IMR-90 (cell line): Measurements from ENCODE around the gene JAGN1. TPM values are rescaled to one million over a fixed set of nuclear protein-coding genes. Genes with fewer than 3 reads are reported as not detected.

Experiments used
- ATAC-seq: fragments of 200-7000 bp; cut with Tn5 transposase; 2 replicates; pipeline ENCODE4 v1.9.1; 2020; ENCODE audit warnings: low read depth, mild to moderate bottlenecking, moderate library complexity
- BruUV-seq: library from RNA; stranded (reverse); fragments of 400-500 nt; replicated peaks from 2 replicates; lab custom pipeline; 2021; lab: Mats Ljungman, UMichigan
- CTCF ChIA-PET: fragments of 300-600 bp; formaldehyde crosslinking; extraction: SDS; loops from one replicate; lab custom pipeline; 2021; ENCODE audit warnings: antibody characterized with exemption; lab: Yijun Ruan, JAX
- POLR2A ChIA-PET: fragments of 300-600 bp; sonication (Branson Sonifier 250); formaldehyde crosslinking; loops from one replicate; lab custom pipeline; 2022; ENCODE audit warnings: antibody characterized with exemption; ENCODE audit not compliant: unreplicated experiment; lab: Charles Lee
- DNase-seq: peaks from one replicate; pipeline ENCODE4 v3.0.0; 2013
- H2AFZ ChIP-seq: replicated peaks from 2 replicates; pipeline ENCODE3; 2013; ENCODE audit warnings: low read length, mild to moderate bottlenecking; ENCODE audit not compliant: poor library complexity
- H2AK5ac ChIP-seq: 2 replicates; pipeline ENCODE4 v1.6.1; 2013; ENCODE audit warnings: low read depth, low read length, inconsistent platforms
- H2AK9ac ChIP-seq: replicated peaks from 2 replicates; pipeline ENCODE3; 2013; ENCODE audit warnings: mild to moderate bottlenecking, low read depth, low read length, moderate library complexity; ENCODE audit not compliant: poor library complexity
- H2BK120ac ChIP-seq: 2 replicates; pipeline ENCODE4 v1.6.1; 2013; ENCODE audit warnings: low read depth, low read length, inconsistent platforms
- H2BK15ac ChIP-seq: 3 replicates; pipeline ENCODE4 v1.6.1; 2013; ENCODE audit warnings: low read depth, low read length, inconsistent platforms
- H2BK20ac ChIP-seq: 2 replicates; pipeline ENCODE4 v1.6.1; 2013; ENCODE audit warnings: low read depth, mild to moderate bottlenecking, inconsistent platforms, low read length, moderate library complexity
- H2BK5ac ChIP-seq: 2 replicates; pipeline ENCODE4 v1.6.1; 2013; ENCODE audit warnings: mild to moderate bottlenecking, low read depth, low read length, inconsistent platforms; ENCODE audit not compliant: poor library complexity, severe bottlenecking
- H3K14ac ChIP-seq: replicated peaks from 2 replicates; pipeline ENCODE4 v1.6.1; 2013; ENCODE audit warnings: low read depth, low read length, inconsistent platforms
- H3K18ac ChIP-seq: 2 replicates; pipeline ENCODE4 v1.6.1; 2013; ENCODE audit warnings: low read depth, low read length, control low read depth
- H3K23ac ChIP-seq: 2 replicates; pipeline ENCODE4 v1.6.1; 2013; ENCODE audit warnings: low read depth, low read length, inconsistent platforms
- H3K27ac ChIP-seq: 2 replicates; pipeline ENCODE4 v1.5.1; 2013; ENCODE audit warnings: mild to moderate bottlenecking, control low read depth, low read length; ENCODE audit not compliant: insufficient read depth
- H3K27me3 ChIP-seq: 2 replicates; pipeline ENCODE4 v1.6.1; 2013; ENCODE audit warnings: low read length; ENCODE audit not compliant: control insufficient read depth, insufficient read depth
- H3K36me3 ChIP-seq: 2 replicates; pipeline ENCODE4 v1.6.1; 2013; ENCODE audit warnings: low read length, mixed read lengths; ENCODE audit not compliant: control insufficient read depth, insufficient read depth
- H3K4ac ChIP-seq: 2 replicates; pipeline ENCODE4 v1.6.1; 2013; ENCODE audit warnings: low read depth, low read length, inconsistent platforms
- H3K4me1 ChIP-seq: 2 replicates; pipeline ENCODE4 v1.6.1; 2013; ENCODE audit warnings: low read length, mixed read lengths; ENCODE audit not compliant: control insufficient read depth, insufficient read depth
- H3K4me2 ChIP-seq: 2 replicates; pipeline ENCODE4 v1.6.1; 2013; ENCODE audit warnings: low read depth, mild to moderate bottlenecking, control low read depth, low read length, moderate library complexity
- H3K4me3 ChIP-seq: 2 replicates; pipeline ENCODE4 v1.5.1; 2013; ENCODE audit warnings: low read depth, mild to moderate bottlenecking, control low read depth, low read length, moderate library complexity; ENCODE audit not compliant: insufficient read depth
- H3K56ac ChIP-seq: 2 replicates; pipeline ENCODE4 v1.6.1; 2013; ENCODE audit warnings: low read length, inconsistent platforms; ENCODE audit not compliant: insufficient read depth; ENCODE audit errors: extremely low read depth
- H3K79me1 ChIP-seq, 2 experiments: 2 replicates each; pipeline ENCODE4 v1.6.1; 2013; ENCODE audit warnings: low read length in 2 of 2, inconsistent platforms in 1 of 2, low read depth in 1 of 2
- H3K9ac ChIP-seq: 2 replicates; pipeline ENCODE4 v1.6.1; 2013; ENCODE audit warnings: low read depth, low read length, control low read depth
- H3K9me1 ChIP-seq: 2 replicates; pipeline ENCODE4 v1.6.1; 2013; ENCODE audit warnings: low read length, inconsistent platforms; ENCODE audit not compliant: insufficient read depth
- H3K9me3 ChIP-seq: 2 replicates; pipeline ENCODE4 v1.6.1; 2013; ENCODE audit warnings: low read length; ENCODE audit not compliant: control insufficient read depth, insufficient read depth
- H4K20me1 ChIP-seq: 2 replicates; pipeline ENCODE4 v1.6.1; 2013; ENCODE audit warnings: low read length, inconsistent platforms; ENCODE audit not compliant: insufficient read depth
- H4K5ac ChIP-seq: 2 replicates; pipeline ENCODE4 v1.6.1; 2013; ENCODE audit warnings: mild to moderate bottlenecking, low read depth, low read length, control low read depth
- H4K8ac ChIP-seq, 2 experiments: 2 replicates each; pipeline ENCODE4 v1.6.1; 2013; ENCODE audit warnings: low read depth in 2 of 2, low read length in 2 of 2, control low read depth in 1 of 2, inconsistent platforms in 1 of 2
- H4K91ac ChIP-seq: 2 replicates; pipeline ENCODE4 v1.6.1; 2013; ENCODE audit warnings: low read depth, low read length, inconsistent platforms; ENCODE audit not compliant: insufficient read depth
- CHD1 ChIP-seq: IDR thresholded peaks from 2 replicates; pipeline ENCODE4 v1.6.1; 2012; ENCODE audit warnings: low read depth, low read length, improper control_type of control experiment
- CTCF ChIP-seq: conservative IDR thresholded peaks from 2 replicates; pipeline ENCODE4 v1.5.1; 2012; ENCODE audit warnings: mild to moderate bottlenecking, low read depth, low read length, improper control_type of control experiment
- ELK1 ChIP-seq: fragments of 150-350 bp; IDR thresholded peaks from 2 replicates; pipeline ENCODE4 v1.6.1; 2016; ENCODE audit warnings: low read depth, mild to moderate bottlenecking, low read length, moderate library complexity, borderline replicate concordance
- FOS ChIP-seq: fragments of 150-350 bp; IDR thresholded peaks from 2 replicates; pipeline ENCODE4 v1.6.1; 2016; ENCODE audit warnings: low read depth, low read length
- MAFK ChIP-seq: IDR thresholded peaks from 2 replicates; pipeline ENCODE4 v1.6.1; 2012; ENCODE audit warnings: low read depth, low read length, improper control_type of control experiment
- MAZ ChIP-seq: IDR thresholded peaks from 2 replicates; pipeline ENCODE4 v1.6.1; 2012; ENCODE audit warnings: low read depth, mild to moderate bottlenecking, low read length, improper control_type of control experiment, moderate library complexity, borderline replicate concordance
- MXI1 ChIP-seq: IDR thresholded peaks from 2 replicates; pipeline ENCODE4 v1.6.1; 2012; ENCODE audit warnings: low read depth, mild to moderate bottlenecking, low read length, moderate library complexity, borderline replicate concordance
- NFE2L2 ChIP-seq: fragments of 150-350 bp; IDR thresholded peaks from 2 replicates; pipeline ENCODE4 v1.6.1; 2016; ENCODE audit warnings: low read depth, mild to moderate bottlenecking, low read length
- RAD21 ChIP-seq: IDR thresholded peaks from 2 replicates; pipeline ENCODE4 v1.6.1; 2012; ENCODE audit warnings: low read length, improper control_type of control experiment
- RCOR1 ChIP-seq: IDR thresholded peaks from 2 replicates; pipeline ENCODE4 v1.6.1; 2012; ENCODE audit warnings: mild to moderate bottlenecking, low read length, improper control_type of control experiment; ENCODE audit not compliant: insufficient replicate concordance
- RFX5 ChIP-seq: IDR thresholded peaks from 2 replicates; pipeline ENCODE4 v1.8.0; 2012; ENCODE audit warnings: low read depth, mild to moderate bottlenecking, low read length, moderate library complexity
- USF2 ChIP-seq: fragments of 150-350 bp; IDR thresholded peaks from 2 replicates; pipeline ENCODE4 v1.6.1; 2017; ENCODE audit warnings: mild to moderate bottlenecking, antibody characterized with exemption, low read length, low read depth
- WGBS, 2 experiments: methylation state at CpG; one replicate each; pipeline versions ENCODE4 v1.1.5 to v1.1.7; 2013; ENCODE audit warnings: missing lambda C conversion rate in 2 of 2; ENCODE audit not compliant: insufficient read length in 1 of 2; ENCODE audit errors: extremely low coverage in 2 of 2; 5-methylcytosine and 5-hydroxymethylcytosine counted together
- dilution Hi-C: fragments of 300-500 bp; cut with HindIII; formaldehyde crosslinking; loops from one replicate; pipeline ENCODE4 v1.14.3; 2018; ENCODE audit warnings: low sequenced_read_pairs; ENCODE audit not compliant: unreplicated experiment
- in situ Hi-C: fragments of 300-500 bp; cut with MboI; formaldehyde crosslinking; loops from 3 replicates; pipeline ENCODE4 v1.14.3; 2019; ENCODE audit warnings: low sequenced_read_pairs, inconsistent platforms, mixed read lengths
- intact Hi-C: fragments of 100-400 bp; cut with micrococcal nuclease; formaldehyde crosslinking; loops from 2 replicates; pipeline ENCODE4 v1.10.0; 2022
- polyA plus RNA-seq, 3 experiments: library from polyadenylated mRNA; depleted of rRNA; stranded (reverse); fragments of >200 nt; gene quantifications; 2 replicates each; pipeline ENCODE4 v1.2.3, GENCODE V29; 2012; ENCODE audit warnings: low replicate concordance in 1 of 3
- total RNA-seq: library from RNA; depleted of rRNA; stranded (reverse); fragments of >200 nt; gene quantifications from 2 replicates; pipeline ENCODE4 v1.2.3, GENCODE V29; 2012

Gene JAGN1
- total and polyA plus RNA-seq, 2 of the 4 experiments (the other 2 are of a cell fraction): 32.7 to 39.3 TPM

GRCh38 chr3:9883706-9884554 lies 6.5 kb upstream of the JAGN1 start:
- peak overlapping the region; percentile 16; the same call in 1 of the 2 replicates for H2AK5ac ChIP-seq
- H4K20me1 ChIP-seq: no peaks in the 10 kb centered on the region
- H2AK9ac ChIP-seq: no peak overlapping the region
- 100% methylated on average over 1 of the region's 7 CpGs; no CpG with 5 or more reads in 1 of the 2 experiments for WGBS, 2 experiments
- BruUV-seq: no TSS peak
- H3K4me3 ChIP-seq: no peak overlapping the region
- H3K9me1 ChIP-seq: no peaks in the 10 kb centered on the region
- H3K4ac ChIP-seq: peak overlapping the region; percentile 30; the same call in 1 of the 2 replicates
- peak overlapping the region; percentile 58 for H2AFZ ChIP-seq
- peak overlapping the region; percentile 62; the same call in 1 of the 2 replicates for H4K91ac ChIP-seq
- ATAC-seq (0 out of 2 replicates have a peak, but pooled peaks have one; percentile 22), DNase-seq (peak; percentile 27)
- H3K79me1 ChIP-seq: no peaks in the 10 kb centered on the region
- no peaks in the 10 kb centered on the region for H3K36me3 ChIP-seq
- ChIA-PET CTCF (interaction anchor here (0.7 to 1.2 kb wide), 3 partner anchors 13 to 62 kb away, joined by 3 to 4 read pairs (median 4); no protein-coding TSS in a partner anchor), POLR2A (interaction anchor here (1.0 kb wide), 1 partner anchor 10 kb away, joined by 3 read pairs; no protein-coding TSS in a partner anchor)
- H3K23ac ChIP-seq: no peak overlapping the region
- H2BK120ac ChIP-seq: peak overlapping the region; percentile 80
- peak overlapping the region; percentile 48; the same call in 1 of the 2 replicates for H3K4me2 ChIP-seq
- H2BK5ac ChIP-seq: peak overlapping the region; percentile 33
- H2BK15ac ChIP-seq: peak overlapping the region; percentile 13; the same call in 1 of the 3 replicates
- dilution Hi-C loops: no loop called here
- H4K5ac ChIP-seq: peak overlapping the region; percentile 42; the same call in 1 of the 2 replicates
- no peak overlapping the region for H3K56ac ChIP-seq
- no peak overlapping the region; the same call in 1 of the 2 replicates for H3K14ac ChIP-seq
- H4K8ac ChIP-seq: peak overlapping the region in 1 of 2 experiments; percentile 81; a peak in 2 of 4 replicates
- H3K27me3 ChIP-seq: no peaks in the 10 kb centered on the region
- H3K4me1 ChIP-seq: peaks cover 6% of the 10 kb centered on the region
- H3K9ac ChIP-seq: no peak overlapping the region
- peak overlapping the region; percentile 42 for H2BK20ac ChIP-seq
- no peak overlapping the region for H3K27ac ChIP-seq
- H3K9me3 ChIP-seq: no peaks in the 10 kb centered on the region
- in situ Hi-C loops: no loop called here
- intact Hi-C loops: no loop called here
- H3K18ac ChIP-seq: peak overlapping the region; percentile 38; the same call in 1 of the 2 replicates
- TF ChIP-seq MAFK: no peak
- TF ChIP-seq RAD21: no peak
- no peak for TF ChIP-seq USF2
- TF ChIP-seq NFE2L2: no peak
- no peak for TF ChIP-seq MAZ
- TF ChIP-seq MXI1: no peak
- TF ChIP-seq RCOR1: no peak
- TF ChIP-seq CTCF: no peak
- TF ChIP-seq ELK1: no peak
- TF ChIP-seq FOS: no peak
- no peak for TF ChIP-seq RFX5
- no peak for TF ChIP-seq CHD1
